ENCODE measurements around the gene ACBD4.

DNA sequence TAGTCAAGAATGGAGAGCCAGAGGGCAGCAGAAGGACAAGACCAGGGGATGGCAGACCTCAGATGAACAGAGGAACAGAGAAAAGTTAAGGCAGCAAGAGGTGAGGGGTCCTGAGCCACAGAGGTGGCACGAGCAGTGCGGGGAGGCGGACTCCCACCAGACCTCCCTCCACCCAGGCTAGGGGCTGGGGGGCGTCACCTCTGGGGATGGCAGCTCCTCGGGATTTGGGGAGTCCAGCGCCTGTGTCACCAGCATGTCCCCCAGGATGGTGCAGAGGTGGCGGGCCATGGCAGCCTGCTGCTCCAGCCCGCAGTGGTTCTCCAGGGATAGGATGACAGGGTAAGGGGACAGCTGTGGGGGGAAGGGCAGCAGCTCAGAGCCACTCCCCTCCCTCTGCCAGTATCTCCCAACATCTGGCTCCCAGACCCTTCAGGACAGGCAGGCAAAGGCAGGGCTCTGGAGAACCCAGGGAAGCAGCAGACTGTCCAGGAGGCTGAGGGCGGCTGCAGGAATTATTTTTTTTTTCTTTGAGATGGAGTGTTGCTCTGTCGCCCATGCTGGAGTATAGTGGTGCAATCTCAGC lies 19.0 kb upstream of the ACBD4 start:
- TF ChIP-seq, protein P1, sequence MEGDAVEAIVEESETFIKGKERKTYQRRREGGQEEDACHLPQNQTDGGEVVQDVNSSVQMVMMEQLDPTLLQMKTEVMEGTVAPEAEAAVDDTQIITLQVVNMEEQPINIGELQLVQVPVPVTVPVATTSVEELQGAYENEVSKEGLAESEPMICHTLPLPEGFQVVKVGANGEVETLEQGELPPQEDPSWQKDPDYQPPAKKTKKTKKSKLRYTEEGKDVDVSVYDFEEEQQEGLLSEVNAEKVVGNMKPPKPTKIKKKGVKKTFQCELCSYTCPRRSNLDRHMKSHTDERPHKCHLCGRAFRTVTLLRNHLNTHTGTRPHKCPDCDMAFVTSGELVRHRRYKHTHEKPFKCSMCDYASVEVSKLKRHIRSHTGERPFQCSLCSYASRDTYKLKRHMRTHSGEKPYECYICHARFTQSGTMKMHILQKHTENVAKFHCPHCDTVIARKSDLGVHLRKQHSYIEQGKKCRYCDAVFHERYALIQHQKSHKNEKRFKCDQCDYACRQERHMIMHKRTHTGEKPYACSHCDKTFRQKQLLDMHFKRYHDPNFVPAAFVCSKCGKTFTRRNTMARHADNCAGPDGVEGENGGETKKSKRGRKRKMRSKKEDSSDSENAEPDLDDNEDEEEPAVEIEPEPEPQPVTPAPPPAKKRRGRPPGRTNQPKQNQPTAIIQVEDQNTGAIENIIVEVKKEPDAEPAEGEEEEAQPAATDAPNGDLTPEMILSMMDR (IDR thresholded peaks at IDR 0.05; ENCODE audit: poor library complexity, severe bottlenecking) = no peak
- TF ChIP-seq, protein P2, sequence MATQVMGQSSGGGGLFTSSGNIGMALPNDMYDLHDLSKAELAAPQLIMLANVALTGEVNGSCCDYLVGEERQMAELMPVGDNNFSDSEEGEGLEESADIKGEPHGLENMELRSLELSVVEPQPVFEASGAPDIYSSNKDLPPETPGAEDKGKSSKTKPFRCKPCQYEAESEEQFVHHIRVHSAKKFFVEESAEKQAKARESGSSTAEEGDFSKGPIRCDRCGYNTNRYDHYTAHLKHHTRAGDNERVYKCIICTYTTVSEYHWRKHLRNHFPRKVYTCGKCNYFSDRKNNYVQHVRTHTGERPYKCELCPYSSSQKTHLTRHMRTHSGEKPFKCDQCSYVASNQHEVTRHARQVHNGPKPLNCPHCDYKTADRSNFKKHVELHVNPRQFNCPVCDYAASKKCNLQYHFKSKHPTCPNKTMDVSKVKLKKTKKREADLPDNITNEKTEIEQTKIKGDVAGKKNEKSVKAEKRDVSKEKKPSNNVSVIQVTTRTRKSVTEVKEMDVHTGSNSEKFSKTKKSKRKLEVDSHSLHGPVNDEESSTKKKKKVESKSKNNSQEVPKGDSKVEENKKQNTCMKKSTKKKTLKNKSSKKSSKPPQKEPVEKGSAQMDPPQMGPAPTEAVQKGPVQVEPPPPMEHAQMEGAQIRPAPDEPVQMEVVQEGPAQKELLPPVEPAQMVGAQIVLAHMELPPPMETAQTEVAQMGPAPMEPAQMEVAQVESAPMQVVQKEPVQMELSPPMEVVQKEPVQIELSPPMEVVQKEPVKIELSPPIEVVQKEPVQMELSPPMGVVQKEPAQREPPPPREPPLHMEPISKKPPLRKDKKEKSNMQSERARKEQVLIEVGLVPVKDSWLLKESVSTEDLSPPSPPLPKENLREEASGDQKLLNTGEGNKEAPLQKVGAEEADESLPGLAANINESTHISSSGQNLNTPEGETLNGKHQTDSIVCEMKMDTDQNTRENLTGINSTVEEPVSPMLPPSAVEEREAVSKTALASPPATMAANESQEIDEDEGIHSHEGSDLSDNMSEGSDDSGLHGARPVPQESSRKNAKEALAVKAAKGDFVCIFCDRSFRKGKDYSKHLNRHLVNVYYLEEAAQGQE (IDR thresholded peaks at IDR 0.05; ENCODE audit: borderline replicate concordance) = no peak
- TF ChIP-seq POLR2AphosphoS5 (IDR thresholded peaks at IDR 0.05) (no peak), EZH2 (IDR thresholded peaks at IDR 0.05; ENCODE audit: borderline replicate concordance, insufficient read depth, low read length, poor library complexity, severe bottlenecking) (no peak), RAD21 (conservative IDR thresholded peaks at IDR 0.05) (no peak)

All from neural cell (in vitro differentiated cells).